ENCODE data around the gene ADAMTSL3. TPM values are rescaled to one million over a fixed set of nuclear protein-coding genes. Genes with fewer than 3 reads are reported as not detected.

Gene ADAMTSL3
- total RNA-seq, 1 donor from 2014 or later = 0.67 TPM

- Histone ChIP-seq H3K27me3 (ENCODE audit: control insufficient read depth, insufficient read depth, low read length) (no peaks in the 10 kb centered on the region), H3K4me3 (ENCODE audit: low read depth, low read length) (no peak overlapping the region), H3K36me3 (ENCODE audit: control insufficient read depth, insufficient read depth, low read length) (no peaks in the 10 kb centered on the region)
- TF ChIP-seq CTCF (IDR thresholded peaks at IDR 0.05; ENCODE audit: insufficient read depth, low read length, poor library complexity, severe bottlenecking) = no peak
- DNase-seq (ENCODE audit: low read depth) = no peak
Observed at GRCh38 chr15:83631534-83631933, 22.4 kb upstream of the ADAMTSL3 start.

- no peak for DNase-seq (ENCODE audit: low read depth)
- TF ChIP-seq CTCF (IDR thresholded peaks at IDR 0.05; ENCODE audit: insufficient read depth, low read length, poor library complexity, severe bottlenecking) = no peak
- H3K27me3 ChIP-seq (ENCODE audit: control insufficient read depth, insufficient read depth, low read length) = no peaks in the 10 kb centered on the region
- no peak overlapping the region for H3K4me3 ChIP-seq (ENCODE audit: low read depth, low read length)
- H3K36me3 ChIP-seq (ENCODE audit: control insufficient read depth, insufficient read depth, low read length) = no peaks in the 10 kb centered on the region
Observed at GRCh38 chr15:83643201-83643600, 10.7 kb upstream of the ADAMTSL3 start.

GRCh38 chr15:83644439-83644838 is 9.5 kb upstream of the ADAMTSL3 start:
- TF ChIP-seq CTCF (IDR thresholded peaks at IDR 0.05; ENCODE audit: insufficient read depth, low read length, poor library complexity, severe bottlenecking) = no peak
- Histone ChIP-seq H3K36me3 (ENCODE audit: control insufficient read depth, insufficient read depth, low read length) (no peaks in the 10 kb centered on the region), H3K27me3 (ENCODE audit: control insufficient read depth, insufficient read depth, low read length) (no peaks in the 10 kb centered on the region), H3K4me3 (ENCODE audit: low read depth, low read length) (no peak overlapping the region)
- no peak for DNase-seq (ENCODE audit: low read depth)

- Histone ChIP-seq H3K4me3 (ENCODE audit: low read depth, low read length) (no peak overlapping the region), H3K36me3 (ENCODE audit: control insufficient read depth, insufficient read depth, low read length) (no peaks in the 10 kb centered on the region), H3K27me3 (ENCODE audit: control insufficient read depth, insufficient read depth, low read length) (peaks cover 11% of the 10 kb centered on the region)
- no peak for TF ChIP-seq CTCF (IDR thresholded peaks at IDR 0.05; ENCODE audit: insufficient read depth, low read length, poor library complexity, severe bottlenecking)
- no peak for DNase-seq (ENCODE audit: low read depth)
Observed at GRCh38 chr15:83650831-83651230, 3.1 kb upstream of the ADAMTSL3 start.

DNA sequence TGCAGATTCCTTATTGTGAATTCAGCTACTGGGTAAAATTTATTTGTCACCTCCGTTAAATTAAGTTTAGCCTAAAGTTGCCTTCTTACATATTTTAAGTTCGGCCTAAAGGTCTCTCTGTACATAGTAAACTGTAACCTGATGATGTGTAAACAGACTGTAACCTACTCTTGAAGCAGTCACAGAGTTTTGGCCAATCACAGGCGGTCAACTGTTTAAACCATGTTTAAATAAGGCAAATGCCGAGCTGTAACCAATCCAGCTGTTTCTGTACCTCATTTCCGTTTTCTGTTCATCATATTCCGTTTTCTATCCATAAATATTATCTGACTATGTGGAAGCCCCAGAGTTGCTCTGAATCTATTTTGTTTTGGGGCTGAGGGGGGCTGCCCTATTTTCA is 2.4 kb upstream of the ADAMTSL3 start:
- Histone ChIP-seq H3K4me3 (ENCODE audit: low read depth, low read length) (no peak overlapping the region), H3K36me3 (ENCODE audit: control insufficient read depth, insufficient read depth, low read length) (no peaks in the 10 kb centered on the region), H3K27me3 (ENCODE audit: control insufficient read depth, insufficient read depth, low read length) (peaks cover 11% of the 10 kb centered on the region)
- DNase-seq (ENCODE audit: low read depth) = no peak
- no peak for TF ChIP-seq CTCF (IDR thresholded peaks at IDR 0.05; ENCODE audit: insufficient read depth, low read length, poor library complexity, severe bottlenecking)

DNA sequence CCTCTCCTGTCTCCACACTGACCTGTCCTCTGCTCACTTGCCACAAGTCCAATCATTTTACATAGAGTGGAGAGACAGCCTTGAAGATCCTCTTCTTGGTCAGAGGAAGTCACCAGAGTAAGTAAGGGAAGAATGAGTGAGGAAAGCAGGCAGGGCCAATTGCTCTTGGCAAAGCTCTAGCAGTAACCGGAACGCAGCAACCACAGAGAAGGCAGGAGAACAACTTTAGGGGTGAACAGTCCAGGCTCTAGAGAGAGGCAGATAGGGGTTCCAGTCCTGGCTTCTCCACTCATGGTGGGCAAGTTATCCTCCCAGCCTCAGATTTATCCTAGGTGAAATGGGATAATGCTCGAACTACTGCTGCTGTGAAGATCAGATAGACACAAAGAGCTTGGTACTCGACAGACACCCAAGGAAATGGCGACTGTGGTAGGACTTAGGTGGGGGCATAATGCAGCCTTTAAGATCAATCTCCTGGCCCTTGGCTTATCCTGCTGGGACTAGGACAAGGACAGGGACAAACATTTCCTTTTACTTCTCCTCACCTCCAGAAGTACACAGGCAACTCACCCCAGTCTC is 1.2 kb upstream of the ADAMTSL3 start:
- TF ChIP-seq CTCF (IDR thresholded peaks at IDR 0.05; ENCODE audit: insufficient read depth, low read length, poor library complexity, severe bottlenecking) = no peak
- DNase-seq (ENCODE audit: low read depth) = no peak
- Histone ChIP-seq H3K27me3 (ENCODE audit: control insufficient read depth, insufficient read depth, low read length) (peaks cover 11% of the 10 kb centered on the region), H3K4me3 (ENCODE audit: low read depth, low read length) (no peak overlapping the region), H3K36me3 (ENCODE audit: control insufficient read depth, insufficient read depth, low read length) (no peaks in the 10 kb centered on the region)
